HEK293T (cell line): ENCODE measurements around the gene GNPNAT1.
A peak's percentile ranks its signal among the peaks of the same experiment; 100 is the strongest.

Experiments used
- CTCF ChIA-PET: fragments of 350-600 bp; formaldehyde crosslinking; extraction: SDS; loops from one replicate; lab custom pipeline; 2021; ENCODE audit warnings: antibody characterized with exemption, inconsistent platforms; lab: Yijun Ruan, JAX
- POLR2A ChIA-PET: fragments of 350-600 bp; formaldehyde crosslinking; extraction: SDS; loops from one replicate; lab custom pipeline; 2020; ENCODE audit warnings: antibody characterized with exemption, inconsistent platforms; lab: Yijun Ruan, JAX
- DNase-seq: peaks from one replicate; pipeline ENCODE4 v3.0.0; 2012; ENCODE audit warnings: mixed read lengths; ENCODE audit errors: extremely low spot score
- ARNT ChIP-seq: fragments of 450-650 bp; IDR thresholded peaks from 2 replicates; pipeline ENCODE4 v1.6.1; 2017; ENCODE audit warnings: mild to moderate bottlenecking
- BHLHE40 ChIP-seq: fragments of 450-650 bp; IDR thresholded peaks from 2 replicates; pipeline ENCODE4 v1.6.1; 2016; ENCODE audit warnings: mild to moderate bottlenecking, moderate library complexity, borderline replicate concordance
- CTBP1 ChIP-seq: fragments of 450-650 bp; IDR thresholded peaks from 2 replicates; pipeline ENCODE4 v1.6.1; 2016; ENCODE audit warnings: borderline replicate concordance
- ELF4 ChIP-seq: fragments of 450-650 bp; IDR thresholded peaks from 2 replicates; pipeline ENCODE4 v1.6.1; 2017; ENCODE audit warnings: antibody characterized with exemption
- FOXA1 ChIP-seq: fragments of 450-650 bp; IDR thresholded peaks from 2 replicates; pipeline ENCODE4 v1.6.1; 2016; ENCODE audit warnings: mild to moderate bottlenecking
- FOXK2 ChIP-seq: fragments of 450-650 bp; IDR thresholded peaks from 2 replicates; pipeline ENCODE4 v1.6.1; 2016; ENCODE audit warnings: mild to moderate bottlenecking
- FOXM1 ChIP-seq: fragments of 450-650 bp; IDR thresholded peaks from 2 replicates; pipeline ENCODE4 v1.6.1; 2017; ENCODE audit warnings: mild to moderate bottlenecking, borderline replicate concordance
- HDGF ChIP-seq: fragments of 450-650 bp; IDR thresholded peaks from 2 replicates; pipeline ENCODE4 v1.6.1; 2017; ENCODE audit warnings: antibody characterized with exemption, borderline replicate concordance
- L3MBTL2 ChIP-seq: fragments of 450-650 bp; conservative IDR thresholded peaks from 2 replicates; pipeline ENCODE4 v1.6.1; 2016; ENCODE audit warnings: mild to moderate bottlenecking
- LEF1 ChIP-seq: fragments of 450-650 bp; IDR thresholded peaks from 2 replicates; pipeline ENCODE4 v1.6.1; 2017; ENCODE audit warnings: mild to moderate bottlenecking, borderline replicate concordance
- NFRKB ChIP-seq: fragments of 450-650 bp; IDR thresholded peaks from 2 replicates; pipeline ENCODE4 v1.6.1; 2016; ENCODE audit warnings: mild to moderate bottlenecking, moderate library complexity
- PKNOX1 ChIP-seq: fragments of 450-650 bp; IDR thresholded peaks from 2 replicates; pipeline ENCODE4 v1.6.1; 2016
- SP1 ChIP-seq: fragments of 450-650 bp; IDR thresholded peaks from 2 replicates; pipeline ENCODE4 v1.6.1; 2017
- SUZ12 ChIP-seq: fragments of 450-650 bp; IDR thresholded peaks from 2 replicates; pipeline ENCODE4 v1.6.1; 2016; ENCODE audit warnings: mild to moderate bottlenecking
- TARDBP ChIP-seq: fragments of 450-650 bp; IDR thresholded peaks from 2 replicates; pipeline ENCODE4 v1.6.1; 2016
- ZNF384 ChIP-seq: fragments of 450-650 bp; IDR thresholded peaks from 2 replicates; pipeline ENCODE4 v1.6.1; 2016

The GNPNAT1 gene

GRCh38 chr14:52741865-52742264, 49.5 kb downstream of the GNPNAT1 start:
- ChIA-PET CTCF (interaction anchor here (0.6 kb wide), 1 partner anchor 1035 kb away, joined by 3 read pairs; no protein-coding TSS in a partner anchor), POLR2A (no interaction called here)
- TF ChIP-seq CTBP1 (no peak), PKNOX1 (no peak), BHLHE40 (no peak), ELF4 (no peak), SUZ12 (no peak), HDGF (no peak), NFRKB (no peak), LEF1 (no peak), FOXM1 (no peak), TARDBP (no peak), L3MBTL2 (no peak), ARNT (no peak)
- no peak for DNase-seq

- ChIA-PET POLR2A (no interaction called here), CTCF (no interaction called here)
- no peak for DNase-seq
- TF ChIP-seq HDGF (no peak), BHLHE40 (no peak), PKNOX1 (no peak), FOXM1 (no peak), SP1 (no peak), TARDBP (no peak)
Observed at GRCh38 chr14:52740751-52741150, 50.7 kb downstream of the GNPNAT1 start.

GRCh38 chr14:52738409-52738808, 53.0 kb downstream of the GNPNAT1 start:
- CTCF ChIA-PET = interaction anchor here (0.6 kb wide), 1 partner anchor 440 kb away, joined by 4 read pairs; no protein-coding TSS in a partner anchor
- TF ChIP-seq FOXK2 = no peak
- TF ChIP-seq ZNF384 = no peak
- no peak for TF ChIP-seq ARNT
- TF ChIP-seq BHLHE40 = no peak
- TF ChIP-seq SUZ12 = no peak
- TF ChIP-seq HDGF = no peak
- no peak for TF ChIP-seq FOXM1
- no peak for TF ChIP-seq ELF4
- TF ChIP-seq TARDBP = no peak
- TF ChIP-seq SP1 = no peak
- no peak for TF ChIP-seq PKNOX1
- no peak for TF ChIP-seq NFRKB
- no peak for TF ChIP-seq L3MBTL2
- POLR2A ChIA-PET = no interaction called here
- DNase-seq = no peak

GRCh38 chr14:52735921-52736489, 55.4 kb downstream of the GNPNAT1 start:
- no peak for TF ChIP-seq NFRKB
- no peak for TF ChIP-seq FOXM1
- no peak for TF ChIP-seq ARNT
- TF ChIP-seq L3MBTL2 = no peak
- TF ChIP-seq HDGF = no peak
- CTCF ChIA-PET = interaction anchor here (0.7 kb wide), 2 partner anchors 10 to 343 kb away, joined by 3 read pairs; no protein-coding TSS in a partner anchor
- POLR2A ChIA-PET = no interaction called here
- no peak for DNase-seq

GRCh38 chr14:52733824-52734223, 57.6 kb downstream of the GNPNAT1 start:
- ChIA-PET CTCF (no interaction called here), POLR2A (interaction anchor here (0.7 kb wide), 1 partner anchor 38 kb away, joined by 3 read pairs; no protein-coding TSS in a partner anchor)
- TF ChIP-seq SP1 (no peak), CTBP1 (no peak), L3MBTL2 (no peak), LEF1 (no peak), ARNT (no peak), FOXM1 (no peak), TARDBP (no peak), HDGF (no peak), FOXA1 (no peak), ELF4 (no peak), FOXK2 (no peak), BHLHE40 (no peak), ZNF384 (no peak), NFRKB (no peak), SUZ12 (no peak)
- no peak for DNase-seq

GRCh38 chr14:52730709-52731111, 60.7 kb downstream of the GNPNAT1 start:
- POLR2A ChIA-PET = interaction anchor here (0.7 kb wide), 1 partner anchor 23 kb away, joined by 4 read pairs; no protein-coding TSS in a partner anchor

More at GRCh38 chr14:52730709-52731111, 60.7 kb downstream of the GNPNAT1 start:
- no peak for DNase-seq
- CTCF ChIA-PET = interaction anchor here (0.6 kb wide), 1 partner anchor 80 kb away, joined by 4 read pairs; no protein-coding TSS in a partner anchor
- TF ChIP-seq SUZ12 (no peak), L3MBTL2 (peak; percentile 47; the same call in 1 of the 2 replicates)
